GM04504 (cell line): ENCODE results near the gene SSPN.

ENCODE experiments used
- DNase-seq: peaks from one replicate; pipeline ENCODE4 v3.0.0-alpha.2; 2012; ENCODE audit warnings: low read depth

Gene SSPN

DNA sequence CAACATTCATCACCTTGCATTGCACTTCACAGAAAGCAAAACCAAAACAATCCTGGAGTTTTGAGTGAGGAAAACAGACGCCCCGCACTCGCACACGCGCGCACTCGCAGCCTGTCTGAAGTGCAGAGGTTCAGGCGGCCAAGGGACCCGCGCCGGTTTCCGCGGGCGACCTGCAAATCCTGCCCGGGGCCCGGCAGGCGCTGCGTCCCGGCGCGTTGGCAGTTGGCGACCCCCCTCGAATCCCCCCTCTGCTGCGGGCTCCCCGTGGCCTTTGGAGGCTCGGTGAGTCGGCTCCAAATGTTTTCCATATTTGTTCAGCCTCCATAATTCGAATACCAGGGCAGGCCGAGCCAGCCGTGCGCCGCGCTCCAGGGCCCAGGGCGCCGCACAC, at the start of gene SSPN:
SSPN (plus strand) TSS at position 324 of the 391 bp plus-strand sequence. CDS start 100 bp downstream, outside the sequence.
- peak; percentile 27 for DNase-seq

GRCh38 chr12:26148291-26148690, 47.1 kb upstream of the SSPN start:
- no peak for DNase-seq

- DNase-seq: no peak
Observed at GRCh38 chr12:26149968-26150500, 45.3 kb upstream of the SSPN start.

DNA sequence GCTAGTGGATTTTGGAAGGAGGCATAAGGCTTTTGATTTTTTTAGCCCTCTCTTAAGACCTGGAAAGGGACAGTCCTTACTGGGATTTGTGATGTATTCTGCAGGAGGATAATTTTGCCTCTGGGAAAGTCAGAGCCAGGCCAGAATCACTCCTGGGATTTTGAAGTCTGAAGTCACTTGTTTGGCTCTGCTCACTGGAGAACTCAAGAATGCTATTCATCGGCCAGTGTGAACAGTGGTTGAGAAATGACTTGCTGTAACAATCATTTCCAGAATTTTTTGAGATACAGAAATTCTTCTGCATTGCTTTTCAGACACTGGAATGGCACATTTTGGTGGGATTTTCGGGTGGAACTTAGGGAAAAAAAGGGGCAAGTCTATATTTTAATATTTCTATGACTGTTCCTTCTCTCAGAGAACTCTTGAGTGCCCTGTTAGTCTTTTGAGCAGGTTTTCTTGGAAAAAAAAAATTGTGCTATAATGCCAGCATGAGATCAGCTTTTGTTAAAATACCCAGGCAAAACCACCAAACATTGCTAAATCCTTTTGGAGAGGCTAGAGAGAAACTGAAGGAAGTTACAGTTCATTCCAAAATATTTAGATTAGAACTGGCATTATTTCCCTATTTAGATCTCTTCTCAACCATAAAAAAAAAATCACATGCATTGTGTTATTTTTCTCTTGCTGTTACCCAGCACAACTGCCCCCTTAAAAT, 44.5 kb upstream of the SSPN start:
- DNase-seq: peak; percentile 59

GRCh38 chr12:26152507-26153102, 42.8 kb upstream of the SSPN start:
- no peak for DNase-seq

DNA sequence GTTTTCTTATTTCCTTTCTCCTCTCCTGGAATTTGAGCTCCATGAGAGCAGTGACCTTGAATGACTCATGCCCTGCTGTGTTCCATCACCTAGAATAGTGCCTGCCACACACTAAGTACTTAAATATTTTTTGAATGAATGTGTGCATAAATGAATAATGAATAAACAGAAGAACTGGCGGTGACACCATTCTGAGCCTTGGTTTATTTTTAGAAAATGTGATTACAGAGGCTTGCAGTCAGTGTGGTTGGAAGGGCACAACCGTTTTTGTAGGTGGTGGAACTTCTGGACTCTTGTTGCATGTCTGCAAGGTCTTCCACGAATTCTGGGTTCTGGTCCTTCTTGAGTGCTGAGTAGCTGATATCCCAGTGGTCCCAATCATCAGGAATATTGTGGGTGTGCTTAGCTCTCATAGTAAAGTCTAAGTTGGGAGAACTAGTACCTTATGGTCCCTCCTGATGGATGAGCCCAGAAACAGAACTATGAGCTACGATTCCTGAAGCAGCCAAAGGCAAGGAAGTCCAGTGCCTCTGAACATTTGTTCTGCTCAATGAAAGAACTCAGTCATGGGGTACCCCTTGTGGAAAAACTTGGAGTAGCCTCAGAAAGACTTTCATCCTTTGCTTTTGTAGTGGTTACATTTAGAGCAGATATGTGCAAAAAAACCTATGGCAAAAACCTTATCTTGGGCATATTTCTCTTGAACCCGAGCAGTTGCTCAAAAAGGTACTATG, 41.8 kb upstream of the SSPN start:
- peak; percentile 79 for DNase-seq

DNA sequence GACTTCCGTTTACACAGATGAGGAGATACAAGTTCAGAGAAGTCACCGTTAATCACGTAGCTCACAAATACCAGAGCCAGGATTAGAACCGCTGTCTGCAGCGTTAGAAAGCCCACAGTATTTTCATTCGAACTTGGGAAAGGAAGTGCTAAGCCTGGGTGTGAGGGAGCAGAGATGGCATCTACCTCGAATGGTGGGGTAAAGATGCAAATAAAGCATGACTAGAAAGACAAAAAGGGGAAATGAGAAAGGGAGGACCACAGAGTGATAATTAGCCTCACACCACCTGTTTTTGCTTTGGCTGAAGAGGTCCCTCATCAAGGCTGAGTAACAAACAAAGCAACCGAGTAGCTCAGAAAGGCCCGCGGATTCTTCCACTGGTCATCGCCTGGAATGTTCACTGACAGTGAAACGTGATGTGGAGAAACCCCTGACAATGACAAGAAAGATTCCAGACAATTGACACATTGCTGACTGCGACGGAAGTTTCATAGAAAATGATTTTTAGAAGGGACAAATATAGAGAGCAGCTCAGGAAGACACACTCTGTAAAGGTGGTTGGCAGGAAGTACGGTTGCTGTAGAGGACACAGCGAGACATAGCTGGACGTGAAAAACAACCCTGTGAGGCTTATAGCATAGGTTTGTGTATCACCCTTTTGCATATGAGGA, 39.0 kb upstream of the SSPN start:
- no peak for DNase-seq

DNA sequence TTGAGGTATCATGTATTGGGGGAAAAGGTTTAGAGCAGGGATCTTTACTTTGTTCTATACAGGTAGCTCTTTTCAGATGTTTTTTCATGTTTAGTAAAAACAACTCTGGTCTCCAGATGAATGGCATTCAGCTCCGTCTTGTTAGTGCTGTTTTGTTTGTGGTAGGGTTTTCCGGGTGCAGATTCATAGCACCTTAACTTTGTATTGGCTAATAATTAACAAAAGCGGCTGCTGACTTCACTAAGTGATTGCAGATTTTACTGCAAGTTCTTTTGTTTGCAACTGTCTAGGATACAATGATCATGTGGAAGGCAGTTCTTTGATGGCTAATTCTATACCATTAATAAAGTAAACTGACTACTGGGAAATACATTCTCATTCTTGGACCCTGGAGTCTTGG, 38.4 kb upstream of the SSPN start:
- DNase-seq: no peak

DNA sequence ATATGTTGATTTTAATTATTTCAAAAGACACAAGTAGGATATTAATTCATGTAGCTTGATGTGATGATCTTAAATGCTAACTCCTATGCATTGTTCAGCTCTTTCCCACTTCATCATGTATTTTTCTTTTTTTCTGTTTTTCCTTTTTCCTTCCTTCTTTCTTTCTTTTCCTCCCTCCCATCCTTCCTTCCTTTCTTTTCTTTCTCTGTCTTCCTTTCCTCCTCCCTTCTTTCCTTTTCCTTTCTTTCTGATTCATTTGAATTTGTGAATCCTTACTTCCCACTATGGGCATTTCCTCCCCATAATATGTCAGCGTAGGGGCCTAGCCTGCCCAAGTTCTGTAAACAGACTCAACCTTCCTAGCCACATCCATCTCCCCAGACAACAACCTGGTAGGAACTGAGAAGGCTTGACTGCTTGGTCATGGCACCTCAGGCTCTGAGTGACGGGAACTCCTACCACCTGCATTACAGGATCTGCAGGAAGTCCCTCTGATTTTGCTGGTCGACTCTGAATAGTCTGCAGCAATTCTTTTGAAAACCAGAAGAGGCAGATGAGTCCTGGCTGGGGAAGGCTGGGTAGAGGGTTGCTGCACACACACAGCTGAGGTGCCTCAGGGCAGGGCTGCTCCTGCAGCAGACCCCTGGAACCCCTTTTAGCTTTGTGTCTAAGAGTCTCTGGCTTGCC, 37.2 kb upstream of the SSPN start:
- no peak for DNase-seq

DNA sequence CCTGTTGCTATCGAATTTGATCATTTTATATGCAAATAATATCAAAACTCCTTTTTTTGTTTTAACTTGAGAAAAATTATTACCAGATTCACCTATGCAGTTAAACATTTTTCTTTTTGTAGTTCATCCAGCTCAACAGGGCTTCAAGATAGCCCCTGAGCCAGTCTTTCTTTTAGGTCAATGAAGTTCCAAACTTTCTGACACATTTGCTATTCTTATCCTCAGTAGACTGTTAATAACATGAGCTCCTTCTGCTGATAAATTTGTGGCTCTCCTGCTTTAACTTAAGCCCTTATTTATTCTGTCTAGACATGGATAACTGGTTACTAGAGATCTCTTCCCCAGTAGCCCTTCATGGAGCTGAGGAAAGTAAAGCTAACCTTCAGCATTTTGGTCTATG, 33.2 kb upstream of the SSPN start:
- no peak for DNase-seq

GRCh38 chr12:26162905-26163304, 32.5 kb upstream of the SSPN start:
- DNase-seq: no peak

- no peak for DNase-seq
Observed at GRCh38 chr12:26164118-26164517, 31.3 kb upstream of the SSPN start.

GRCh38 chr12:26172013-26172412, 23.4 kb upstream of the SSPN start:
- DNase-seq: no peak

DNA sequence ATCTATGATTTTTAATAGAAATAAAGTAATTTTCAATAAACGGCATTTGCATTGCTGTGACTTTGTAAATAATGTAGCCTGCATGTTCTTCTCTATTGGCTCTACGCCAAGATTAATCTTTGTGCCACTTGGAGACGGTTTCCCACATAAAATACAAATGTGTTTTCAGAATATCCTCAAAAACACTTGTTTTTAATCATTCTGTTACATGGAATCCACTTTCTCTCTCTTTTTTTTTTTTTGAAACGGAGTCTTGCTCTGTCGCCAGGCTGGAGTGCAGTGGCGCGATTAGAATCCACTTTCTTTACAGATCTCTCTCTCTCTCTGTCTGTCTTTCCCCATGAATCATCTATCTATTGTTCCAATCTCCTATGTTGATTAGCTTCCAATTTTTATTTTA, 22.8 kb upstream of the SSPN start:
- DNase-seq: no peak

GRCh38 chr12:26172946-26173552, 22.3 kb upstream of the SSPN start:
- DNase-seq: no peak

GRCh38 chr12:26176725-26177124, 18.6 kb upstream of the SSPN start:
- DNase-seq: no peak

DNA sequence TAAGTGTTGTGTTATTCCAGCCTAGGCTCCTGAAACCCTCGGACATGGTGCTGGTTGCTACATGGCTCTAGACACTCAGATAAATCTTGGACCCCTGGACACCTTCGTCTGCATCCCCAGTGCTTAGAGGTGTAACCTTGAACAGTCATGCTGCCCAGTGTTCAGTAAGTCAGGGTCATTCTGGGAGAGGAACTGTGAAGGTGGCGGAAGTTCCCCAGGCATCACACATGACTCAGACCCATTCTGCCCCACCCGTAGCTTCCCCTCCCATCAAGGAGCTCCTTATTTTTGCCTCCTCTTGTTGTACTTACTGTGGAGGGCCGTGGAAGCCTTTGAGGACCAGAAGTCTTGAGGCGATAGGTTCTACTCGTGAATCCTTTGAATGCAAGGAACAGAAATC, 18.1 kb upstream of the SSPN start:
- no peak for DNase-seq

DNA sequence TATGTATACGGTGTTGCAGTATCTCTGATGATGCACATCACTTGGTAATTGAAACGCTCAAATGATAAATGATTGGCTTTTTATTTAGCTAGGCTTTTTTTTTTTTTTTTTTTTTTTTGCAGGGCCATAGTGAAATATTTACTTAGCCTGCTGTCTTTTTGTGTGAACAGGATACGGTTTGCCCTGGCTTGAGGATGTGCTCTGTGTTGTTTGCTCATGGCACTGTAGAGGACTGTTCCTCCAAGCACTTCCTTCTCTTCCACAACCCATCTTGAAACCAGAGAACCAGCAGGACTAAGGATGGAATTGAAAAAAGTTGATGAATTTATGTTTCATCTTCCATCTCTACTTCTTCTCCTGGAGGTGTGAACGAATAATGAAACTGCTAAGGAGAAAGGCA, 15.5 kb upstream of the SSPN start:
- DNase-seq: no peak

DNA sequence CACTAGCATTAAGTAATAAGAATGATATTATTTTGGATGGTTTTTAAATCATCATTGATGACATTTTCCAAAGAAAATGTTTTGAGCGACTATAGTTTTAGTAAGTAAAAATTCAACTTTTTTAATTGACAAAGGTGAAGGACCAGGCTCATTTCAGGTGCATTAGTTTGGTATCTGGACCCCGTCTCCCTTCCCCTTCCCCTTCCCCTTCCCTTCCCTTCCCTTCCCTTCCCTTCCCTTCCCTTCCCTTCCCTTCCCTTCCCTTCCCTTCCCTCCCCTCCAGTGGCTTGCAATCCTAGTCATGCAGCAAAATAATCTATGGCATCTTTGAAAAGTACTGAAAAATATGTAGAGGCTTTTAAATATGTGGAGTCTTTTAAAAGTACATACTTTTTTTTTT, 13.0 kb upstream of the SSPN start:
- DNase-seq: no peak

DNA sequence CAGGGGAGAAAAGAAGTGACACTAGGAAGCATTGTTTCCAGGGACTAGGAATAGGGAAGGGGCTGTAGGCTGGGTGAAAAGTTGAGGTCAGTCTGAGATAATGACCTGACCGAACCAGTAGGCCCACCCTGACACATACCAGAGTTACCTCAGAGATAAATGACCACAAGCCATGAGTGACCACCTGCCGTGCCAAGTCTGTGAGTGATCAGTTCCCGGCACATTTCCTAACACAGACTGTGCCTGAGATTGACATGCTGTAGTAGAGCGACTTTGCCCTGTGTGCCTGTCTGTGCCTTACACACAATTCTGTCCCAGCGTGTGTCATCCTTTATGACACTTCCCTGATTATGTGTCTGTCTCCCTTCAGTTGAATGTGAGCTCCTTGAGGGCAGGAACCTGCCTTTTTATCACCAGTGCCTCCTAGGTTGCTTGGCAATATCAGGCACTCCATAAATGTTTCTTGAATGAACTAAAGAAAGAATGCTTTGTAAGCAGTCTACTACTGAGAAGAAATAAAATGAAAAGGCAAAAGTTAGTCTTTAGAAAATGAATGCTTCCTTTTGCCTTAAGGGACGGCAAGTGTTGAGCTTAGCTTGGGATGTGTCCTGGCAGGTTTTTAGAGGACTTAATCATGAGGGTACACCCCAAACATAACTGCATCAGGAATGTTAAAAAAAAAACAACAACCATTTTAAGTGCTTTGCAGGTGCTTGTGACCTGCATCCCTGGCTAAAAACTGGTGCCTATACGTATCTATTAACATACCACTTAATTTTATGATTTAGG, 9.6 kb upstream of the SSPN start:
- no peak for DNase-seq
